Hepatic stellate cell (primary cell): ENCODE results near the gene XYLT1.

ENCODE experiments used
- DNase-seq: peaks from one replicate; pipeline ENCODE4 v3.0.0; 2011; ENCODE audit warnings: low spot score

The XYLT1 gene

DNA sequence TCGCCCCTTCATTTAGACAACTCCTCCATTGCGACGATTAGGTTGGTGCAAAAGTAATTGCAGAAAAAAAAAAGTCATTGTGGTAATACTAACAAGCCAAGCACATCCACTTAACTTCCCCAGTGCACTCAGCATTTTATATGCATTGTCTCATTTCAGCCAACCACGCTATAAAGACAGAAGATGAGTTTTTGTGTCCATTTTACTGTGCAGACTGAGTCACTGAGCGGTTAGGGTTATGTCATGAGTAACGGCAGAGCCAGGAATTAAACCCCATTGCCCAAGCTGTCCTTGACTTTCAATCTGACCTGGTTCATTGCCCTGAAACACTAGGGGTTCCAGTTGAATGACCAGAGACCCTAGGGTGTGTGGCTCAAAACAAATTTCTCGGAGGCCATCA is 218.7 kb downstream of the XYLT1 start:
- DNase-seq = no peak

- no peak for DNase-seq
These were observed 219.3 kb downstream of the XYLT1 start for GRCh38 chr16:17251496-17251895.

DNA sequence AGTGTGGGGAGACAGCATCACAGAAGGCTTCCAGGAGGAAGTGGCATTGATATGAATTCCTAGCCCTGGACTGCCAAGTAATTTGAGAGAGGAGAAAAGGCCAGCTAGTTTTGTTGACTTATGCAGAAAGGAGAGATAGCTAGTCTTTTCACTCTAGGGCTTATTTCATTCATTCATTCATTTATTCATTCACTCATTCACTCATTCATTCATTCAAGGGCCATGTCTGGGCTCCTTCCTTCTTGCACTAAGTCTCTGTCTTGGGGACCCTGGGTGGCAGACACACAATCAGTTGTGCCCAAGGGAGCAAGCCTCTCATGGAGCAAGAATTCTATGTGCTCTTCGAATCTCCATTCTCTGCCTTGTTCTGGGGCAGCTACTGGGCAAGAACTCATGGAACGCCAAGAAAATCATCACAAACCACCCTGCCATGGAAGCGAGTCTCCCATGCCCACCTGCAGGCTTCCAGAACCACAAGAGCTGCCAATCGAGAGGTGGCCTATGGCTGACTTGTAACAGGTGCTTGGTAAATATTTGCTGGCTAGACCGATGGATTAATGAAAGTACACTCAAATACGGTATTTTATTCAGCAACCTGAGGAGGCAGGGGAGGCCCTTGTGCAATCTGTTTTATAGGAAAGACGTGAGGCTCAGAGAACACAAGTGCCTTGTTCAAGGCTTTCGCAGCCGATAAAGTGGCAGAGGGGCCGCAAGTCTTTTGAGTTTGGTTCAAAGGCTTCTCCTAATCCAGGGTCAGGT is 223.6 kb downstream of the XYLT1 start:
- DNase-seq = no peak

- no peak for DNase-seq
These were observed 224.4 kb downstream of the XYLT1 start for GRCh38 chr16:17246268-17246885.

DNA sequence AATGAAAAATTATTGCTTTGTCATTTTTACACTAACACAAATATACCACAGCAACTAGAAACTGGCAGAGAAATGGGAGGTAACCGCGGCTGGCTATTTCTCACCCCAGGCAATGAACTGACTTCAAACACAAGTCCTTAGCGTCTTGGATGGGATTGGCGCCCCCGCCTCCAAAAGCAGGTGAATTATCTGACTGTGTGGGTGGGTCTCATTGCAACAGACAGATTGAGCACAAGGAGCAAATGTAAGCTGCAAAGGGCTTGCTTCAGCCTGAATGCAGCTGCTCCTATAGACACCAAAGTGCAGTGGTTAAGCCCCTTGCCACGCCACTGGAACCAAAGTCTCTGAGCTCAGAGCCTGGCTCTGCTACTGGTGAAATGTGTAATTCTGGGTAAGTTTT is 225.0 kb downstream of the XYLT1 start:
- DNase-seq = no peak

- no peak for DNase-seq
These were observed 225.7 kb downstream of the XYLT1 start for GRCh38 chr16:17244872-17245551.

GRCh38 chr16:17241264-17241835 is 229.4 kb downstream of the XYLT1 start:
- no peak for DNase-seq

- no peak for DNase-seq
These were observed 232.3 kb downstream of the XYLT1 start for GRCh38 chr16:17238285-17239028.

GRCh38 chr16:17237350-17237944 is 233.3 kb downstream of the XYLT1 start:
- no peak for DNase-seq

GRCh38 chr16:17235147-17235815 is 235.5 kb downstream of the XYLT1 start:
- DNase-seq = no peak

DNA sequence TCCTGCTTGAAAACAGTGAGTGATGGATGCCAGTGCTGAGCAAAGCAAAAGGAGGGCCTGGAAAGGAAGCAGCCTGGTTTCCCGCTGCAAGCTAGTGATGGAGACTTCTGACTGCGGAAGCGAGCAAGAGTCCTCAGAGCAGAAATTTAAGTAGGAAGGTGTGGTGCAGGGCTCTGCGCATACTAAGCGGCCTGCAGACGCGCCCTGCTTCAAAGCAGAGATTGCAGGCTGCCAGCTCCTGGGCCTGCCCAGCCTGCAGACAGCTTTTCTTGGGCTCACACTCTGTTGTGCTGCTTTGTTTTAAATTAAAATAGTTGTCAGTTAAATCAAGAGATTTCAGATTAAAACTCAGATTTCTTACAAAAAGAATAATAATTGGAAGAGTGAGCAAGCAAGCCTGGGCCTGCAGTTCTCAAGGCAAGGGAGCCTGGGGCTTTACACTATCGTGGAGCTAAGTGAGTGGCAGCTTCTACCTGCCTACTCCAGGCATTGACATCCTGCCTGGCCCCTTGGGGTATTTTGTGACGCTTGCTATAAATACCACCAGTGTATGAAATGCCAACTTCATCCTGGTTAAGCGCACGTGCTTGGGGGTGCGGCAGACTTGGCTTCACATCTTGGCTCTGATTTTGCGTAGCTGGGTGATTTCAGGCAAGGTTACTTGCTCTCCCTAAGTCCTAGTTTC is 237.3 kb downstream of the XYLT1 start:
- no peak for DNase-seq

DNA sequence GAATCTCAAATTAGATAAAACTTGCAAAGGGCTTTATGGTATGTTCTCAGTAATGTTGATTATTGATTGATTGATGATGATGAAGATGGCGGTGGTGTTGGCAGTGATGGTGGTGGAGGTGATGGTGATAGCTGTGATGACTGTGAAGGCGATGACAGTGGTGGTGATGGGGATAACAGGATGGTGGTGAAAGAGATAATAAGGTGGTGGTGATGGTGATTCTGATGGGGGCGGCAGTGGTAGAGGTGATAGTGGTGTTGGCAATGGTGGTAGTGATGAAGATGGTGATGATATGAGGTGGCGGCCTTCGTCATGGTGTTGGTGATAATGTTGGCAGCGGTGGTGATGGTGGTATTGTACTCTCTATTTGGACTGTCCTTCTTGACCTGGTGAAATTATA is 238.3 kb downstream of the XYLT1 start:
- DNase-seq = no peak

DNA sequence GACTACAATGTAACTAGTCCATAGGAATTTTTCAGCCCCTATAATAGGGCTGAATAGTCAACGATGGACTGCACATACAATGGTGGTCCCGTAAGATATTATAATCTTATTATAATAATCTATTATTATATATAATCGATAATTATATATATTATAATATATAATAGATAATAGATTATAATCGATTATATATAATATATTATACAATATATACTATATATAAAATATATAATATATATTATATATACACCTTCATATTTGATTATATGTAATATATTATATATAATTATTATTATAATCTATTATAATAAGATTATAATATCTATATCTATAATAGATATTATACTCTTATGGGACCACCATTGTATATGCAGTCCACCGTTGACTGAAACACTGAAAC is 238.8 kb downstream of the XYLT1 start:
- no peak for DNase-seq

DNA sequence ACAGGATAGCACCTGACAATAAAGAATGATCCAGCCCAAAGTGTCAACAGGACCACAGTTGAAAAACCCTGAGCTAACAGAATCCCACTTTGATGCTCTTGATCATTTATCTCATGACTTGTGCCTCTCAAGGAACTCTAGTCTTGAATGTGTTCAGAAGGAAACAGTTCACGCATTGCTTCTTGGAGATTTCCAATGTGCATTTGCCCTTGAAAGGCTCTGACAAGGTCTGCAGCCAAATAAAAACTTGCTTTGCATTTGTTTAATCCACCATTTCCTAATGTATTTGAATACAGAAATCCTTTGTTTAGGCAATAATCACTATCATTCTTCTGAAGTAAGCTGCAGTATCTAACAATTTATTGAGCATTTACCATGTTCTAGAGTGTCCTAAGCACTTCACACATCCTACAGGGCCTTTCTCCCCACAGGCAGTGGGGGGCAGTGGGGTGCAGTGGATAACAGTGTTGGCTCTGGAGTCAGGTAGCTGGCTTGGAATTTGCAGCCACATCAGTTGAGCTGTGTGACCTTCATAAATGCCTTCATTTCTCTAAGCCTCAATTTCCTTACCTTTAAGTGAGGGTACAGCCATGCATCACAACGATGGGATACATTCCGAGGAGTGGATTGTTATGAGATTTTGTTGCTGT is 239.7 kb downstream of the XYLT1 start:
- DNase-seq = no peak

DNA sequence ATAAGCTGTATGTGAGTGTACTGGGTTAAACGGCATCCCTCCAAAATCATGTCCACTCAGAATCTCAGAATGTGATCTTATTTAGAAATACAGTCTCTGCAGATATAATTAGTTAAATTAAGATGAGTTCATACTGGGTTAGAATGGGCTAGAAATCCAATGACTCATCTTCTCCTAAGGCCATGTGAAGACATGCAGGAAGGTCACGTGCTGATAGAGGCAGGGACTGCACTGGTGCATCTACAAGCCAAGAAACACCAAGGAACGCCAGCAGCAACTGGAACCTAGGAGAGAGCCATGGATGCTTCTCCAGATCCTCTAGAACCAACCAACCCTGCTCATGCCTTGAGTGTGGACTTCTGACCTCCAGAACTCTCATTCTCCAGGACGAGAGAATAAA is 241.0 kb downstream of the XYLT1 start:
- no peak for DNase-seq

DNA sequence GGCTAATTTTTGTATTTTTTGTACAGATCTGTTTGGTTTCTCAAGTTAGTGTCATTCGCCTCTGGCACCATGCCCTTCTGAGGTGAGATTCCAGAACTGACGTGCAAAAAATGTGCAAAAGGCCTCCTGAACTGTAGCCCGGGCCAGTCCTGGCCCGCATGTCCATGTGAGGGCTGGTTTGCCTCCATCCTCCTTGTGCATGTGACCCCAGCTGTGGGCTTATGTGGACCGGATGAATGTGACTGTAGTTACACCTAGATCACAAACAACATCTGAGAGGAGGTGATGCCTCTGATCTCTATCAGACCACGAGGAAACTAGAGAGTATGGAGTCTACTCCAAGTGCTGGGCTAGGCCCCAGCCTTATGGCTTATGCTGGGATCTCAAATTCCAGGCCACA is 241.6 kb downstream of the XYLT1 start:
- DNase-seq = no peak

GRCh38 chr16:17228708-17229055 is 242.1 kb downstream of the XYLT1 start:
- no peak for DNase-seq

- no peak for DNase-seq
These were observed 242.6 kb downstream of the XYLT1 start for GRCh38 chr16:17228048-17228707.

- no peak for DNase-seq
These were observed 243.5 kb downstream of the XYLT1 start for GRCh38 chr16:17227278-17227677.

DNA sequence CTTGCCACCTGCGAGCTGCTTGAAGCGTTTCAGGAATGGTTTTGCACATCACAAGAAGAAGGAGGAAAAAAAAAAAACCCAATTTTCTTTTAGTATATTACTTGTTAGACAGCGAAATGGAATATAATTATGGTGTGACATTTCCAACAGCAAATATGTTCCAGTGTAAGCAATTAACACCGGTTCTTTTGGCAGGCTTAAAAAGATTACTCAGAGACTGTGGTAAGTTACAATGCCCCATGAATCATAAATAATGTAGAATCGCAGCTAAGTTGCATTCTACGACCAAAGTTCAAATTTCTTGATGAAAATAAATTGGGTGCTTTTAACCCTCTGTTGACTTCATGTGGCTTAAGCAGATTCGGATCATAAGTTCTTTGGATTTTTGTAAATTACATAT is 245.2 kb downstream of the XYLT1 start:
- DNase-seq = no peak
